ENCODE data around the gene DNASE1.

Gene DNASE1

DNA sequence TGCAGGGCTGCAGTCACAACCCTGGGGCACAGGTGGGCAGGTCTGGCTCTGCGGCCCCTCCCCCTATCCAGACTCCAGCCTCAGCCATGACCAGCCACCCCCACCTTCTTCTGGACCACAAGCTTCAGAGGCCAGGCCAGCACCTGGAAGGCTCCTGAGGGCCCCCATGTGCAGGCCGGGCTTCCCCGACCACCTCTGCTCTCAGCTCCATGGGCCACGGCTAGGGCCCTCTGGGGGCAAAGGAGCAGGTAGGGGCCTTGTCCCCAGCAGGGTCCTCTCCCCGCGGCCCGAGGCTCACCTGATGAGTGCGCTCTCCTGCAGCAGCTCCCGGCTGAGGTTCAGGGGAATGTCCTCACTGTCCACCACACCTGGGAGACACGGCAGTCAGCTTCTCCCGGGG, 16.9 kb downstream of the DNASE1 start:
- no peak overlapping the region for H2AFZ ChIP-seq
- no peaks in the 10 kb centered on the region for H3K79me2 ChIP-seq
- no peaks in the 10 kb centered on the region for H3K9me3 ChIP-seq (ENCODE audit: control insufficient read depth, low read length)
- no peaks in the 10 kb centered on the region for H3K4me1 ChIP-seq
- no peak overlapping the region for H3K4me2 ChIP-seq (ENCODE audit: low read length)
- H3K9ac ChIP-seq, result no peak overlapping the region
- TF ChIP-seq, protein P1, sequence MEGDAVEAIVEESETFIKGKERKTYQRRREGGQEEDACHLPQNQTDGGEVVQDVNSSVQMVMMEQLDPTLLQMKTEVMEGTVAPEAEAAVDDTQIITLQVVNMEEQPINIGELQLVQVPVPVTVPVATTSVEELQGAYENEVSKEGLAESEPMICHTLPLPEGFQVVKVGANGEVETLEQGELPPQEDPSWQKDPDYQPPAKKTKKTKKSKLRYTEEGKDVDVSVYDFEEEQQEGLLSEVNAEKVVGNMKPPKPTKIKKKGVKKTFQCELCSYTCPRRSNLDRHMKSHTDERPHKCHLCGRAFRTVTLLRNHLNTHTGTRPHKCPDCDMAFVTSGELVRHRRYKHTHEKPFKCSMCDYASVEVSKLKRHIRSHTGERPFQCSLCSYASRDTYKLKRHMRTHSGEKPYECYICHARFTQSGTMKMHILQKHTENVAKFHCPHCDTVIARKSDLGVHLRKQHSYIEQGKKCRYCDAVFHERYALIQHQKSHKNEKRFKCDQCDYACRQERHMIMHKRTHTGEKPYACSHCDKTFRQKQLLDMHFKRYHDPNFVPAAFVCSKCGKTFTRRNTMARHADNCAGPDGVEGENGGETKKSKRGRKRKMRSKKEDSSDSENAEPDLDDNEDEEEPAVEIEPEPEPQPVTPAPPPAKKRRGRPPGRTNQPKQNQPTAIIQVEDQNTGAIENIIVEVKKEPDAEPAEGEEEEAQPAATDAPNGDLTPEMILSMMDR (IDR thresholded peaks at IDR 0.05), result no peak
- no peaks in the 10 kb centered on the region for H3K27me3 ChIP-seq (ENCODE audit: control insufficient read depth, insufficient read depth, low read length)
- H3K27ac ChIP-seq, result no peak overlapping the region
- H3K36me3 ChIP-seq (ENCODE audit: control insufficient read depth, insufficient read depth, low read length), result no peaks in the 10 kb centered on the region
- no peak overlapping the region for H3K4me3 ChIP-seq (ENCODE audit: low read depth, low read length)

DNA sequence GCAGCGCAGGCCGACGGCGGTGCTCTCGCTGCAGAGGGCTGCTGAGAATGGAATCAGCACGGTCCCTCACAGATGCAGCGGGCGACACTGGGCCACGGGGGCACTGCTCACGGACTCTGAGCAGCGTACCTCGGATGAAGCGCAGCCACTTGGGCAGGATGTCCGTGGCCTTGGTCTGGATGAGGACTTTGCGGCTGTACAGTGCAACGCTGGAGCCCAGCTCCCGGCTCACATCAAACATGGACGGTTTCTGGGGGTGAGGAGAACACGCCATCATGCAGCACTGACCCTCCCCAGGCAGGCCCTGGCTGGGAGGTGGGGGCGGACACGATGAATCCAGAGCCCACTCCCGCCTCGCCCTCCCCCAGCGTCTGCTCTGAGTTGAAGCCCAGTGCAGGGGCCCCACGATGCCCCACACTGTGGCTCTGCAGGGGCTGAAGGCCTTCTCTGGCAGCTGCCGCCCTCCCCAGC, 18.1 kb downstream of the DNASE1 start:
- Histone ChIP-seq H3K27ac (no peak overlapping the region), H3K9me3 (ENCODE audit: control insufficient read depth, low read length) (no peaks in the 10 kb centered on the region), H3K27me3 (ENCODE audit: control insufficient read depth, insufficient read depth, low read length) (no peaks in the 10 kb centered on the region), H3K4me1 (no peaks in the 10 kb centered on the region), H3K79me2 (no peaks in the 10 kb centered on the region), H3K9ac (no peak overlapping the region), H2AFZ (no peak overlapping the region), H3K4me3 (ENCODE audit: low read depth, low read length) (no peak overlapping the region), H3K4me2 (ENCODE audit: low read length) (no peak overlapping the region), H3K36me3 (ENCODE audit: control insufficient read depth, insufficient read depth, low read length) (no peaks in the 10 kb centered on the region)
- TF ChIP-seq, protein P1 (IDR thresholded peaks at IDR 0.05), result no peak

DNA sequence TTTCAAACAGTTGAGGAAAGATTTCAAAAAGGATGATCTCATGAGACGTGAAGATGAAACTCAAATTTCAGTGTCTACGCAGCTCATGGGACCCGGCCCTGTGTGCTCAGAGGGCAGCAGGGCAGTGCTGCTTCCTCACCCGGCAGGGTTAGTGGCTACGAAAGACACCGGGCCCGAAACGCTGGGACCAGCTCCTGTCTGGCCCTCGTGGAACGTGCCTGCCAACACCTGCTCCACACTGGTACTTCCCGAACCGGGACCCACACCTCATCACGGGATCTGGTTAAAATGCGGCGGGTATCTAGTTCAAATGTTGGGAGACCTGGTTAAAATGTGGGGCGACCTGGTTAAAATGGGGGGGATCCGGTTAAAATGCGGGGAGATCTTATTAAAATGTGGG, 18.7 kb downstream of the DNASE1 start:
- no peaks in the 10 kb centered on the region for H3K4me1 ChIP-seq
- H3K9me3 ChIP-seq (ENCODE audit: control insufficient read depth, low read length), result no peaks in the 10 kb centered on the region
- H3K27me3 ChIP-seq (ENCODE audit: control insufficient read depth, insufficient read depth, low read length), result no peaks in the 10 kb centered on the region
- no peak overlapping the region for H2AFZ ChIP-seq
- H3K4me2 ChIP-seq (ENCODE audit: low read length), result no peak overlapping the region
- H3K36me3 ChIP-seq (ENCODE audit: control insufficient read depth, insufficient read depth, low read length), result no peaks in the 10 kb centered on the region
- H3K79me2 ChIP-seq, result no peaks in the 10 kb centered on the region
- H3K9ac ChIP-seq, result no peak overlapping the region
- H3K27ac ChIP-seq, result no peak overlapping the region
- TF ChIP-seq, protein P1 (IDR thresholded peaks at IDR 0.05), result no peak
- no peak overlapping the region for H3K4me3 ChIP-seq (ENCODE audit: low read depth, low read length)

DNA sequence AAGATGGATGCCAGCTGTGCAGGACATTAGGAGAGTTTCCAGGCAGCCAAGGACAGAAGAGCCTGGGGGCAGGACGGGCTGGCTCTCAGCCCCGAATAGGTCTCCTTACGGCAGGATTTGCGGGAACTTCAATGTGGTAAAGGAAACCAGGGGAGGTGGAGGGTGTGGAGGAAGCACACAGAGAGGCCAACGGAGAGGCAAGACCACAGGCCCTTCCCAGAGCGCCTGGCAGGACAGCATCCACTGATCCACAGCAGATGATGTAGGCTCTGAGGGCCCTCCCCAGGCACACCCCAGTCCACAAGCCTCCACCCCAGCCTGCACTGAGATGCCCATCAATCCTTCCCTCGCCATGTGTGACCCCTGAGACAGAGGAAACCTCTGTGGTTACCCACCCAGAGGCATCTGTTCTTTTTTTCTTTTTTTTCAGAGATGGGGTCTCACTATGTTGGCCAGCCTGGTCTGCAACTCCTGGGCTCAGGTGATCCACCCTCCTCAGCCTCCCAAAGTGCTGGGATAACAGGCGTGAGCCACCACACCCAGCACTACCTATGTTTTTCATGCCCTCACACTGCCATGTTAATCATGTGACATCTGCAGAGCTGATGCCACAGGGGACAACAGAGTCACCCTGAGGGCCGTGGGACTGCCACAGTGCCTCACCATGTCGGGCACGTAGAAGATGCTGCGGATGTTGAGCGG, 19.3 kb downstream of the DNASE1 start:
- Histone ChIP-seq H3K27me3 (ENCODE audit: control insufficient read depth, insufficient read depth, low read length) (no peaks in the 10 kb centered on the region), H3K36me3 (ENCODE audit: control insufficient read depth, insufficient read depth, low read length) (no peaks in the 10 kb centered on the region), H3K27ac (no peak overlapping the region), H3K9me3 (ENCODE audit: control insufficient read depth, low read length) (no peaks in the 10 kb centered on the region), H2AFZ (no peak overlapping the region), H3K4me3 (ENCODE audit: low read depth, low read length) (no peak overlapping the region), H3K4me2 (ENCODE audit: low read length) (no peak overlapping the region), H3K4me1 (no peaks in the 10 kb centered on the region), H3K79me2 (no peaks in the 10 kb centered on the region), H3K9ac (no peak overlapping the region)
- TF ChIP-seq, protein P1 (IDR thresholded peaks at IDR 0.05), result no peak
